NOMO-1 (cell line): ENCODE results near the gene TRIM8.
"Not testable (repeated sequence)": the region's sequence is repeated elsewhere in the genome, so short reads cannot be mapped to it uniquely, and the experiment has no call there.

Experiments used
- DNase-seq, 2 experiments: peaks; one replicate each; lab custom pipeline; 2025; ENCODE audit not compliant: unreplicated experiment in 2 of 2; lab: John Stamatoyannopoulos, UW

The TRIM8 gene

DNA sequence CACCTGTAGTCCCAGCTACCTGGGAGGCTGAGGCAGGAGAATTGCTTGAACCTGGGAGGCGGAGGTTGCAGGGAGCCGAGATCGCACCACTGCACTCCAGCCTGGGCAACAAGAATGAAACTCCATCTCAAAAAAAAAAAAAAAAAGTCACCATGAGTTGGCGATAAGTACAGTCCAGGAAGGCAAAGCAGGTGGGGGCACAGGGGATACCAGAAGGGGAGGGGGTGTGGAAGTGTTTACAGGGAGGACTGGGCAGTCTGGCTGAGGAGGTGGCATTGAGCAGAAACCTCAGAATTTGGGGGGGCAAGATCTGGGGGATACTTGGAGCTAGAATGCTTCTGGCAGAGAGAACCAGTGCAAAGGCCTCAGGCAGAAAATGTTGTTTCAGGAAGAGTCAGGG, 23.1 kb downstream of the TRIM8 start:
- DNase-seq = not testable (repeated sequence)

DNA sequence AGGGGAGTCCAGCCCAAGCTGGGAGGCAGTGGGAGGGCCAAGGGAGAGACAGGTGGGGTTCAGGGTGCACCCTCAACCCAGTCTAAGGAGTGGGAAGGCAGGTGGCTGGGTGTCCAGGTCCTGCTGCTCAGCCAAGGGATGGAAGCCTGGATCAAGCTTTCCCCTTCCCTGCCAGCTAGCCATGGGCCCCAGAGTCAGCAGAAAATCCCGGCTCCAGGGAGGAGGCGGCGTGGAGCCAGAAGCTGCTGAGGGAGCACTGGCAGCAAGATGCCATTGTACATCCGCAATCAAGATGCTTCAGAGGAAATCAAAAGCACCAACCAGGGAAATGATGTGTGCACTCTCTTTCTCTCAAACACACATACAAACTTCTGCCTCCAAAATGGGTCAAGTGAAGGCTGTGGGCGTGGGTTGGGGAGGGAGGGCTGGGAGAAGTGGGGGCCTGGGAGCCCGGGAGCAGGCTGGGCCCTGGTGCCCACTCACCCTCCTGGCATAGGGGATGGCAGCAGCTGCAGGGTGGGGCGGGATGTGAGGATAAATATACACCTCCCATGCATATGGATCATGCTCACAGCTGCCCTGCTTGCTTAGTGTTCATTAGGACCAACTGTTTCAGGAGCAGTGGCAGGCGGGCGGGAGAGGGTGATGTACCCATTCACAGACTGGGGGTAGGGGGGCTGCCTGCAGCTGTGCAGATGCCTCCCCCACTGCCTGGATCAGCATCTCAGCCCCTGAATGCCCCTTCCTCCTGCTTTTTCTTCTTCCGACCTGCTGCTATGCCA, 24.2 kb downstream of the TRIM8 start:
- DNase-seq = no peak

DNA sequence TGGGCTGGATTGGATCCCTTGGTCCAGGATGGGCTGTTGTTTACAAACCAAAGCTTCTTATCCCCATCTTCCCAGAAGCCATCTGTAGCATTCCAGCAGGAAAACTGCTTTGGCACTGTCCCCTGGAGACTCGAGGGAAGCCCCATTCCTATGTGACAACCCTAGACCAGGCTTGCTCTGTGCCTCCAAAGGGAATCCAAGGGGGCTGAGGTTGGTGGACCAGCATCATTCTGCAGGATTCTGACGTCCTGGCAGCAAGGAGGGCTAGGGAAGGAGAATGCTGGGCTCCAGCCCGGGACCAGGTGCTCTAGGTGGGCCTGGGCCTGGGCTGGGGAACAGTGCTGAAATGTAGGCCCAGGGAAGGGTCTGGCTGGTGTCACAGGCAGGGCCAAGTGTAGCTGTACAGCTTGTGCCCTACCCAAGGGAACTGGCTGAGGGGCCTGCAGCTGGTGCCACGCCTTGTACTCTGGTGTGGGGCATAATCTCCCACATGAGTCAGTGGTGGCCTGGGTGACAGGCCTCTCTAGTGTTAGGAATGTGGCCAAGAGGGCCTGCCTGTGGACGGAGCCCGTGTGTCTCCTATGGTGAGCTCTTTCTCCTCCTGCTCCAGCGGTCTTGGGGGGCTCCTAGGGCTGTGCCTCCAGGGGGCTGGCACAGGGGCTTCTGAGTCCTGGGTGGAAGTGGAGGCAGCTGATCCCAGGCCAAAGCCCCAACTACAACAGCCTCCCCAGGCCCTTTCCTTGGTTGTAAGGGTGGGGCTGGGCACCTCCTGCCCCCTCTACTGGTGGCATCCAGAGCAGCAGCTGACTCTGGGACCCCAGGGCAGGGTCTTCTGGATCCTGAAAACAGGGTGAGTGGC, 25.2 kb downstream of the TRIM8 start:
- no peak for DNase-seq

DNA sequence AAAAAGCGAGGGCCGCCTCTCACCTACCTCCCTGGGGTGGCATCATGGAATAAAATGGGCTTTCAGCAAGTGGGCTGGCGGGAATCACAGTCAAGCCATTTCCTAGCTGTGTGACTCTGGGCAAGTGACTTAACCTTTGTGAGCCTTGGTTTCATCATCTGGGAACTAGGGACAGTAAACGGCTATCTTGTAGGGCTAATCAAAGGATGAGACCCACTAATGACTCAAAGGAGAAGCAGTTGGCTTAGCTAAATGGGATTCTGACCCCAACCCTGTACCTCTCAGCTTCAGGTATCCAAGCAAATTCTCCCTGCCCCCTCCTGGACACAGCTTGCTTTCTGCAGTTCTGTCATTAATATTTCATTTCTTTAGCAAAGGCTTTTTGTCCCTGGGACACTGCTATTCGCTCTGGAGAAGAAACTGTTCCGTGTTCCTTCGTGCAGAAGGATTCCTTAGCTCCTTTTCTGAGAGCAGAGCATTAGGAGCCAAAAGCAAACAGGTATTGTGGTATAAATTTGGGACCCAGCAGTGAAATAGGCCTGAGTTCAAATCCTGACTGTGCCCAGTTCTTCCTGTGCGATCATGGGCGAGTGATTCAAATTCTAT, 25.9 kb downstream of the TRIM8 start:
- no peak for DNase-seq

DNA sequence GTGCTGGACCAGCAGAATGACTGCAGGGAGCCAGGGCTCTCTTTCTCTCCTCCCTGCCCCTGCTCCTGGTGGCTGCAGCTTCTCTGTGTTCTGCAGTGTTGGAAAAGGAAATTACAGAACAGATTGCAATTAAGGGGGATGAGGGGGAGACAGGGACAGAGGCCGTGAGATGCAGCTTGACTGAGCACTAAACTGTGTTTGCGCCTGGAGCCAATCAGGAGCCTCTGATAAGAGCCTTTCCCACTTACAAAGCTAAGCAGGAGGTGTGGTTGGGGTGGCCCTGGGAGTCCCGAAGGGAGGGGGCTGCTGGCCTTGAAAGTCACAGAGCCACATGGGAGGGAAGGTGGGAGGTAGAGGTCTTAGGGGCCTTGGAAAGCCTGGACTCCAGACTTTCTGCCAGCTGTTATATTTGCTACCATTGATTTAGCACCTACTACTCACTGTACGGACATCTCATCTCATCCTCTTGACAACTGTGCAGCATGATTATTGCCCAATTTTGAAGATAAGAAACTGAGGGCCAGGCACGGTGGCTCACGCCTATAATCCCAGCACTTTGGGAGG, 26.7 kb downstream of the TRIM8 start:
- DNase-seq = no peak

GRCh38 chr10:102673236-102673818, 29.0 kb downstream of the TRIM8 start:
- no peak for DNase-seq

- DNase-seq = peak in 1 of 2 experiments; percentile 13
Measured at GRCh38 chr10:102673819-102674511, 29.7 kb downstream of the TRIM8 start.

DNA sequence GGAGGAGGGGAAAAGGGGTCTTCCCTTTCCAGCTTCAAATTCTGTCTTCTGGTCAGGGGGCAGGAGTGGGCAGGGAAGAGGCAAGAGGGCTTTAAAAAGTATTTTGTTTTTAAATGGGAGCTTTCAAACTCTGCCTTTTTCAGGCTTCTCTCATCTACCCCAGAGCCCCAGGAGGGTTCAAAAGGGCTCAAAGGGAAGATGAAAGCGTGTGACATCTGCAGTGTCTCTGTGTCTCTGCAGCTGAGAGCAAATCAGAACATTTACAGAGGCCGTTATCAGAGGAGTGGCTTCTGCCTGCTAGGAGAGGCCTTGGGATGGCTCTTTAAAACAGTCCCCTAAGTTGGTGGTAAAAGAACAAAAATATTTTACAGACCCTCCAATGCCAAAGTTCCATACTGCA, 30.3 kb downstream of the TRIM8 start:
- no peak for DNase-seq

- DNase-seq = no peak
Measured at GRCh38 chr10:102675011-102675665, 30.9 kb downstream of the TRIM8 start.

DNA sequence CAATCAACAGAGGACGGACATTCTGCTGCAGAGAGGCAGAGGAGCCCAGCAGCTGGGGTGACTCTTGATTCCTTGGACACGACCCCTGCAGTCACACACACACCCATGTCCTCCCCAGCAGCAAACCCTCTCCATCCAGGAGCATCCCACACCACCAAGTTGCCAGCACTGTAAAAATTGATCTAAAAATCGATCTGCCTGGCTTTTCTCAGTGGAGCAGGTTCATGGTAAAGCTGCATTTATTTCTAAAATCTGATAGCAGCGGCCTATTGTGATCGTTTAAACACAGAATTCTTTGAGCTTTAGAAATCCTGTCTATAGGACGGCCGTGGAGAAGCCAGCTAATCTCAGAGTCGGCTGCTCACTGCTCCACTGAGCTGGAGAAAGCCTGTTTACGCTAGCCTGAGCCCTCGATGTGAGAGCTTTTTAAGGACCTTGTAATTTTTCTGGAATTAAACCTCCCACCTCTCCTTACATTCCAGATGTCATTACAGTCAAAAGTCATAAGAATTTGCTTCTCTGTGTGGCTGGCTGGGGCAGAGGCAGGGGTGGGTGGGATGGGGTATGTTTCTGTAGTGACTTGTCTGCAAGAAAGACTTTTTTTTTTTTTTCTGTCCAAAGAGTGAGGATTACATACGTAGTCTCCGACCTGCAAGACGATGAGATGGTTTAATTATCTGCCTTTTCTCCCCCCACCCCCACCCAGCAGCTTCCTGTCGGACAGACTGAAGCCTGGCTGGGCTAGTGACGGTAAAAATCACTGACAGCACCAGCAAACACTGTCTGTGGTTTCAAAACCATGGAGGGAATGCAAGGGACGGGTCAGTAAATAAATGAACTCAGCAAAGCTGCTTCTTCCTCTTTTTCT, 31.6 kb downstream of the TRIM8 start:
- peak; percentile 71 to 85 for DNase-seq

- no peak for DNase-seq
Measured at GRCh38 chr10:102676534-102677315, 32.4 kb downstream of the TRIM8 start.

DNA sequence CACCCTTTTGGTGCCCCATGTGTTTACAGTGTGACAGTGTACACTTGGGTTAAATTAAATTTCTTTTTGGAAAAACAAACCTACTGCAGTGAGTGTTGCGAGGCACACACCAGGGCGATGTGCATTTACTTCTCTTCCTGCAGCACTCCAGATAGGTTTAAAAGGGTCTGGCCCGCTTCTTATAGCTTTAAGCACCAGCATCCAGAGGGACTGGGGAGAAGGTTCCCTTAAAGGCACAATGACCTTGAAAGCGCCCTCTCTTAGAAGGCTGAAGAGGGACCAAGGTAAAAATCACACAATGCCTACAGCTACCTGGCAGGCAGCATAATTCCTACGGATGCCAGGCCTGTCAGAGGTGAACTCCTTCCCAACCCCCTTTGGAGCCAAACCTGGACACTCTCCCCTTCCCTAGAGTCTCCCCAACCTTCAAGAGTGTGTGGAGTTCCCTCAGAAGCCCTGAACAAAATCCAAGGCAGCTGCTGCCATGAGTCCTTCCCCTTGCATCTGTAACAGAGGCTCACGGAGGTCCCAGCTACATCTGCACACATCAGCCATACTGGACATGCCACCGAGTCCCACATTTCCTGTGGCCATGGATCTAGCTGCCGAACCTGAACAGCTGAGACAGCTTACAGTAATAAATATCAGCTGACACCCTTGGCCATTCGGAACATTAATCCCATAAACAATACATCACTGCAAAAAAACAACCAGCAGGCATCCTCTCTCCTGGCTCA, 33.2 kb downstream of the TRIM8 start:
- DNase-seq = no peak

- DNase-seq = no peak
Measured at GRCh38 chr10:102678068-102678400, 33.8 kb downstream of the TRIM8 start.

DNA sequence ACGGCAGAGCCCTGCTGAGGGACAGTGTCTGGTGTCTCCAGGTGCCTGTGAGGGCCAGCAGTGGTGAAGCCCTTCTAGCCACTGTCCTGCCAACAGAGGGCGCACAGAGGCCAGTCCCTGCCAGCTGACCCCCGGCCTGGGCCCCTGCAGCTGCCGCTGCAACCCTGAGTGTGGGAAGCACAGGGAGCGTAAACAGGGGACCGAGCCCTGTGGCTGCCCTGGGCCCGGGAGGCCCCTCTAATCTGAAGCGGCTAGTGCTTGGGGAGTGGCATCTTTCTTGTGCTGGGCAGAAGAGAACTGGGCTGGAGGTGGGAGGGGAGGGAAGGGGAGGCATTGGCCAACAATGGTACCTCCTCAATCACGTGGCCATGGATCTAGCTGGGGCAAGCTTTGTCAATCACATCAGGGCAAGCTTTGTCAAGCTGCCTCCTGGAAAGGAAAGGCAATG, 34.6 kb downstream of the TRIM8 start:
- DNase-seq = peak; percentile 55 to 73

GRCh38 chr10:102679596-102679995, 35.3 kb downstream of the TRIM8 start:
- no peak for DNase-seq

GRCh38 chr10:102681696-102682095, 37.4 kb downstream of the TRIM8 start:
- no peak for DNase-seq

GRCh38 chr10:102682416-102682815, 38.1 kb downstream of the TRIM8 start:
- no peak for DNase-seq
